H9 (cell line): Measurements from ENCODE around the gene KBTBD12. TPM values are rescaled to one million over a fixed set of nuclear protein-coding genes. Genes with fewer than 3 reads are reported as not detected.

Source experiments
- DNase-seq: peaks from one replicate; pipeline ENCODE4 v3.0.0-alpha.2; 2017
- H2AFZ ChIP-seq: one replicate; pipeline ENCODE4 v1.6.1; 2013; ENCODE audit warnings: mild to moderate bottlenecking, low read length, control low read depth, moderate library complexity
- H2AK5ac ChIP-seq: 2 replicates; pipeline ENCODE4 v1.6.1; 2013; ENCODE audit warnings: low read length, control low read depth, mixed read lengths; ENCODE audit not compliant: insufficient read length
- H2BK120ac ChIP-seq: one replicate; pipeline ENCODE4 v1.6.1; 2013; ENCODE audit warnings: low read depth, mild to moderate bottlenecking, low read length, control low read depth, inconsistent platforms; ENCODE audit not compliant: poor library complexity, severe bottlenecking
- H2BK12ac ChIP-seq: 2 replicates; pipeline ENCODE4 v1.6.1; 2013; ENCODE audit warnings: low read length, control low read depth, mixed read lengths, low read depth; ENCODE audit not compliant: insufficient read length
- H2BK15ac ChIP-seq: 2 replicates; pipeline ENCODE4 v1.6.1; 2013; ENCODE audit warnings: low read depth, low read length, control low read depth
- H2BK20ac ChIP-seq: one replicate; pipeline ENCODE4 v1.6.1; 2013; ENCODE audit warnings: low read depth, mild to moderate bottlenecking, low read length, control low read depth, inconsistent platforms; ENCODE audit not compliant: poor library complexity, severe bottlenecking
- H2BK5ac ChIP-seq: 2 replicates; pipeline ENCODE4 v1.6.1; 2013; ENCODE audit warnings: low read length, control low read depth, mixed read lengths; ENCODE audit not compliant: insufficient read length
- H3K14ac ChIP-seq: 2 replicates; pipeline ENCODE4 v1.6.1; 2013; ENCODE audit warnings: low read length, control low read depth; ENCODE audit not compliant: insufficient read depth
- H3K18ac ChIP-seq: 2 replicates; pipeline ENCODE4 v1.6.1; 2013; ENCODE audit warnings: low read depth, mild to moderate bottlenecking, mixed read lengths, low read length, control low read depth; ENCODE audit not compliant: insufficient read length
- H3K23ac ChIP-seq: 2 replicates; pipeline ENCODE4 v1.6.1; 2013; ENCODE audit warnings: low read length, control low read depth, mixed read lengths, low read depth; ENCODE audit not compliant: insufficient read length
- H3K23me2 ChIP-seq: 2 replicates; pipeline ENCODE4 v1.6.1; 2013; ENCODE audit warnings: low read depth, mild to moderate bottlenecking, mixed read lengths, low read length, control low read depth; ENCODE audit not compliant: insufficient read length, poor library complexity, severe bottlenecking
- H3K27ac ChIP-seq: 2 replicates; pipeline ENCODE4 v1.5.1; 2013; ENCODE audit warnings: low read length, control low read depth, mixed read lengths, low read depth; ENCODE audit not compliant: insufficient read length
- H3K27me3 ChIP-seq: 2 replicates; pipeline ENCODE4 v1.6.1; 2013; ENCODE audit warnings: low read length, control low read depth, inconsistent platforms; ENCODE audit not compliant: insufficient read depth
- H3K4ac ChIP-seq: 2 replicates; pipeline ENCODE4 v1.6.1; 2013; ENCODE audit warnings: low read depth, mild to moderate bottlenecking, control low read depth, inconsistent platforms, low read length, moderate library complexity
- H3K4me1 ChIP-seq: 2 replicates; pipeline ENCODE4 v1.6.1; 2013; ENCODE audit warnings: low read length, control low read depth, inconsistent platforms; ENCODE audit not compliant: insufficient read depth
- H3K4me2 ChIP-seq: 2 replicates; pipeline ENCODE4 v1.6.1; 2013; ENCODE audit warnings: low read length, control low read depth, mixed read lengths; ENCODE audit not compliant: insufficient read length, insufficient read depth
- H3K56ac ChIP-seq: 2 replicates; pipeline ENCODE4 v1.6.1; 2013; ENCODE audit warnings: low read depth, mild to moderate bottlenecking, mixed read lengths, low read length, control low read depth; ENCODE audit not compliant: insufficient read length
- H3K79me1 ChIP-seq: 2 replicates; pipeline ENCODE4 v1.6.1; 2013; ENCODE audit warnings: low read depth, mild to moderate bottlenecking, moderate library complexity, low read length, control low read depth, inconsistent platforms; ENCODE audit not compliant: insufficient read depth, poor library complexity, severe bottlenecking
- H3K79me2 ChIP-seq: 2 replicates; pipeline ENCODE4 v1.6.1; 2013; ENCODE audit warnings: low read length, control low read depth, inconsistent platforms; ENCODE audit not compliant: insufficient read depth
- H3K9ac ChIP-seq: 2 replicates; pipeline ENCODE4 v1.6.1; 2013; ENCODE audit warnings: low read length, control low read depth, mixed read lengths; ENCODE audit not compliant: insufficient read length; ENCODE audit errors: extremely low read depth
- H3K9me3 ChIP-seq: one replicate; pipeline ENCODE4 v1.6.1; 2013; ENCODE audit warnings: low read depth, low read length, inconsistent platforms; ENCODE audit not compliant: control insufficient read depth
- H3T11ph ChIP-seq: one replicate; pipeline ENCODE4 v1.6.1; 2013; ENCODE audit warnings: mild to moderate bottlenecking, low read length, control low read depth, inconsistent platforms
- H4K20me1 ChIP-seq: one replicate; pipeline ENCODE4 v1.6.1; 2013; ENCODE audit not compliant: control insufficient read depth, insufficient read length, insufficient read depth
- H4K5ac ChIP-seq: 2 replicates; pipeline ENCODE4 v1.6.1; 2013; ENCODE audit warnings: low read depth, mild to moderate bottlenecking, mixed read lengths, low read length, control low read depth; ENCODE audit not compliant: insufficient read length
- H4K8ac ChIP-seq: replicated peaks from 2 replicates; pipeline ENCODE4 v1.6.1; 2013; ENCODE audit warnings: low read length, control low read depth, mixed read lengths, low read depth; ENCODE audit not compliant: insufficient read length
- H4K91ac ChIP-seq: 2 replicates; pipeline ENCODE4 v1.6.1; 2013; ENCODE audit warnings: low read depth, mild to moderate bottlenecking, moderate library complexity, mixed read lengths, low read length, control low read depth; ENCODE audit not compliant: insufficient read length
- H3K27ac Mint-ChIP-seq, 3 experiments: 2 replicates in 2 of 3; 3 replicates in 1 of 3; pipeline ENCODE4 v1.8.0; 2020 to 2021; ENCODE audit warnings: mixed read lengths in 3 of 3, mild to moderate bottlenecking in 1 of 3, moderate library complexity in 1 of 3
- H3K27me3 Mint-ChIP-seq: 2 replicates; pipeline ENCODE4 v1.8.0; 2021; ENCODE audit warnings: low read depth, mild to moderate bottlenecking, moderate library complexity, mixed read lengths
- H3K36me3 Mint-ChIP-seq, 3 experiments: 2 replicates in 2 of 3; 3 replicates in 1 of 3; pipeline ENCODE4 v1.8.0; 2020 to 2021; ENCODE audit warnings: low read depth in 3 of 3, mixed read lengths in 3 of 3; ENCODE audit not compliant: insufficient read depth in 1 of 3
- H3K4me1 Mint-ChIP-seq, 2 experiments: 2 replicates each; pipeline ENCODE4 v1.8.0; 2020; ENCODE audit warnings: mixed read lengths in 2 of 2
- H3K4me3 Mint-ChIP-seq, 2 experiments: 2 replicates in 1 of 2; 3 replicates in 1 of 2; pipeline ENCODE4 v1.8.0; 2020 to 2021; ENCODE audit warnings: mild to moderate bottlenecking in 2 of 2, mixed read lengths in 2 of 2, moderate library complexity in 1 of 2
- H3K9me3 Mint-ChIP-seq, 2 experiments: 2 replicates in 1 of 2; 3 replicates in 1 of 2; pipeline ENCODE4 v1.8.0; 2020; ENCODE audit warnings: mild to moderate bottlenecking in 2 of 2, mixed read lengths in 2 of 2, moderate library complexity in 1 of 2
- CTCF ChIP-seq: fragments of 200-600 bp; sonication (generic); conservative IDR thresholded peaks from 3 replicates; pipeline ENCODE4 v1.8.0; 2021; ENCODE audit warnings: antibody characterized with exemption, mild to moderate bottlenecking
- WGBS: extraction: QIAGEN DNeasy Blood & Tissue Kit; methylation state at CpG from one replicate; pipeline ENCODE4 v1.1.7; 2013; ENCODE audit warnings: missing lambda C conversion rate, low lambda C conversion rate, mixed read lengths; ENCODE audit not compliant: insufficient read length; ENCODE audit errors: extremely low coverage; 5-methylcytosine and 5-hydroxymethylcytosine counted together
- total RNA-seq: library from RNA; stranded (reverse); gene quantifications from 2 replicates; pipeline ENCODE4 v1.2.1, GENCODE V29; 2021

The KBTBD12 gene
- total RNA-seq, 1 experiment from 2014 or later, result not detected

GRCh38 chr3:127954640-127955039 is 39.6 kb downstream of the KBTBD12 start:
- WGBS, result no CpG with 5 or more reads among the region's 6 CpGs
- no peak overlapping the region for H3K14ac ChIP-seq
- no peak overlapping the region for H3T11ph ChIP-seq
- H3K36me3 Mint-ChIP-seq, result no peaks in the 10 kb centered on the region
- no peaks in the 10 kb centered on the region for H3K23me2 ChIP-seq
- no peaks in the 10 kb centered on the region for H3K79me1 ChIP-seq
- no peak overlapping the region for H2AK5ac ChIP-seq
- no peak overlapping the region for H3K4me2 ChIP-seq
- no peak overlapping the region for H2BK5ac ChIP-seq
- no peak overlapping the region for H2BK20ac ChIP-seq
- H3K18ac ChIP-seq, result no peak overlapping the region
- H4K8ac ChIP-seq, result no peak overlapping the region
- no peak overlapping the region for H3K4ac ChIP-seq
- H3K27ac Mint-ChIP-seq, result no peak overlapping the region
- H3K27ac ChIP-seq, result no peak overlapping the region
- no peak overlapping the region for H2BK12ac ChIP-seq
- no peaks in the 10 kb centered on the region for H3K9me3 ChIP-seq
- peaks cover 4% of the 10 kb centered on the region for H3K27me3 Mint-ChIP-seq
- H4K91ac ChIP-seq, result no peak overlapping the region
- H2BK120ac ChIP-seq, result no peak overlapping the region
- H3K23ac ChIP-seq, result no peak overlapping the region
- no peaks in the 10 kb centered on the region for H3K9me3 Mint-ChIP-seq
- no peaks in the 10 kb centered on the region for H3K79me2 ChIP-seq
- H3K56ac ChIP-seq, result no peak overlapping the region
- no peak for TF ChIP-seq CTCF
- H3K27me3 ChIP-seq, result no peaks in the 10 kb centered on the region
- DNase-seq, result no peak
- H3K4me3 Mint-ChIP-seq, result no peak overlapping the region
- H2BK15ac ChIP-seq, result no peak overlapping the region
- peaks cover 5 to 6% of the 10 kb centered on the region in 2 experiments for H3K4me1 Mint-ChIP-seq
- no peaks in the 10 kb centered on the region for H4K20me1 ChIP-seq
- no peaks in the 10 kb centered on the region for H3K4me1 ChIP-seq
- no peak overlapping the region for H2AFZ ChIP-seq
- no peak overlapping the region for H4K5ac ChIP-seq
- H3K9ac ChIP-seq, result no peak overlapping the region
